GM11168 (cell line): ENCODE measurements around the gene PTPRN2.
"Not testable (repeated sequence)": the region's sequence is repeated elsewhere in the genome, so short reads cannot be mapped to it uniquely, and the experiment has no call there.

Experiments used
- in situ Hi-C: fragments of 300-500 bp; cut with MboI; formaldehyde crosslinking; loops from one replicate; pipeline ENCODE4 v1.12.0; 2022; ENCODE audit warnings: low sequenced_read_pairs; ENCODE audit not compliant: unreplicated experiment

PTPRN2 gene

GRCh38 chr7:158061884-158062656, 525.6 kb downstream of the PTPRN2 start:
- in situ Hi-C loops, result no loop called here

- in situ Hi-C loops, result no loop called here
Observed at GRCh38 chr7:158061026-158061630, 526.5 kb downstream of the PTPRN2 start.

- in situ Hi-C loops, result no loop called here
Observed at GRCh38 chr7:158060216-158060615, 527.4 kb downstream of the PTPRN2 start.

DNA sequence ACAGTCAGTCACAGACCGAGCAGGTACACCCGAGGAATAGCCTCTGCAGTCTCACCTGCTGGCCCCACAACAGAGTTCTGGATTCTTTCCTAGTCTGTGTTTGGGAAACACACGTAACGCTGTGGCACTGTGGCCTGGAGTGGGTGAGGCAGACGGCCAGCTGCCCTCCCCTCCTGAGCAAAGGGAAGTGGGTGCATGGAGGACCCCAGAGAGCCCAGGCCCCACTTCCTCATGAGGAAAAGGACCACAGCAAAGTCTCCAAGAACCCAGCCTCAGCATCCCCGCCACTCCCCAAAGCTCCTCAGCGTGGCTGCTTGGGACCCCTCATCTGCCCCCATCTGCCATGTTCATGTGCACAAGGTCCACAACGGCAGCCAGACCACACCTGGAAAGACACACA, 530.2 kb downstream of the PTPRN2 start:
- in situ Hi-C loops, result no loop called here

DNA sequence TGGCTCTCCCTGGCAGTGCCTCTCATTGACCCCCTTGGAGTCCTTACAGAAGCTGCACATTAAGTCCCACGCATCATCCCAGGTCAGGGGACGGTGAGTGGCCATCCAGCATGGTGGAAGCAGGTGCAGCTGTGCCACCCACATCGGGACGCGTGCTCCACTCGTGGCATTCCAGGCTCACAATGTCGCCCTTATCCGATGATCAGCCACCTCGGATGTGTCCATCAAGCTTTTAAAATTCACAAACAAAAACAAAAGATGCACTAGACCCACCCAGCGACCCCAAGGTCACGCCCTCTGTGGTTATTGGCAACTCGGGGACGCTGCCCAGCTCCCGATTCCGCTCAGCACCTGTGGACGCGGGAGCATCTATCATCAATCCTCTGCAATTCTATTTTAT, 530.9 kb downstream of the PTPRN2 start:
- in situ Hi-C loops, result no loop called here

DNA sequence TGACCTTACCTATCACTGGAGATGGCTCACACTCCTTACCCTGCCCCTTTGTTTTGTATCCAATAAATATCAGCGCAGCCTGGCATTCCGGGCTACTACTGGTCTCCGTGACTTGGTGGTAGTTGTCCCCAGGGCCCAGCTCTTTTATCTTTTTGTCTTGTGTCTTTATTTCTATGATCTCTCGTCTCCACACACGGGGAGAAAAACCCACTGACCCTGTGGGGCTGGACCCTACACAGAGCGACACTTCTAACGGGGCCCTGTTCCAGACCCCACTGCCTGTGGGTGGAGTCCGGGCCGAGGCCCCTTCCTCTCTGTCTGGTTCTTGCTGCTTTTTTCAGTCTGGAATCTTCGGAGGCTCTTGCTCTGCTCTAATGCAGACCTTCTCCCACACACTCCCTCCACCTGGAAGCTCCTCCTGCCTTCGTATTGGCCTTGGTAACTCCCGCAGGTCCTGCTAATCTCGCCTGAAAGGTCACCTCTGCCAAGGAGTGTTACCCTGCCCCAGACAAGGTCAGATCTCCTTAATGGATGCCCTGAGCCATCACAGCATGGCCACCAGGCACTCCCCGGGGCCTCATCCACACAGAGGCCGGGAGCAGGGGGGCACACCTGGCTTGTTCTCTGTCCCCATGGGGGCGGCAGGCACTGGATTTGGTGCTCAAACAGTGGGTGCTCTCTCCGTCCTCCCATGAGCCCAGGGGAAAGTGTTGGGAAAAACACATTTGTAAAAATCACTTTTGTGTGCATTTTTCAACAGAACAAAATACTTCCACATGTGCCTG, 531.7 kb downstream of the PTPRN2 start:
- in situ Hi-C loops, result no loop called here

GRCh38 chr7:158054611-158055010, 533.0 kb downstream of the PTPRN2 start:
- in situ Hi-C loops, result no loop called here

GRCh38 chr7:158054081-158054480, 533.5 kb downstream of the PTPRN2 start:
- in situ Hi-C loops, result no loop called here

DNA sequence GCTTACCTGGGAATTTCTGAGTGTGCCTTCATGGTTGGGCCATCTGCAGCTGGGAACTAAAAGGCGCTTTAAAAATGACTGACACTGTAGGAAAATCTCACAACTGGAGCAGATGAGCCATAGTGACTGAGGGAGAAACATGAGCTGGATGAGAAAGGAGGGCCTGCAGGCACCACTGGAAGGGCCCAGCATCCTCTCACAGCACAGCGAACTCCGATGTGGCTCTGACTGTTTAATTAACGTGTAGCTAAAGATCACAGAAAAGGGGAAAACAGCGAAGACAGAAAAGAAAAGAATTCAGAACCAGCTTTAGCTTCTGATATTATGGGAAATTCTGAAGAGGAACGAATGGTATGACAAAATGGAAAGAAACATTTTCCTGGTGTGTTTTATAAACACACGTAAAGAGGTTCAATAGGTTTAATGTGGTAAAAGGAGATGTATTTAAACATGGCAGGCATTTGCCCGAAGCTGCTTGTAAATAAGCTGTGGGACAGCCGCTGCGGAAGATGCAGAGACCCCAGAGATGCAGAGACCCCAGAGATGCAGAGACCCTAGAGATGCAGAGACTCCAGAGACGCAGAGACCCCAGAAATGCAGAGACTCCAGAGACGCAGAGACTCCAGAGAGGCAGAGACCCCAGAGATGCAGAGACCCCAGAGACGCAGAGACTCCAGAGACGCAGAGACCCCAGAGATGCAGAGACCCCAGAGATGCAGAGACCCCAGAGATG, 534.3 kb downstream of the PTPRN2 start:
- in situ Hi-C loops, result no loop called here

DNA sequence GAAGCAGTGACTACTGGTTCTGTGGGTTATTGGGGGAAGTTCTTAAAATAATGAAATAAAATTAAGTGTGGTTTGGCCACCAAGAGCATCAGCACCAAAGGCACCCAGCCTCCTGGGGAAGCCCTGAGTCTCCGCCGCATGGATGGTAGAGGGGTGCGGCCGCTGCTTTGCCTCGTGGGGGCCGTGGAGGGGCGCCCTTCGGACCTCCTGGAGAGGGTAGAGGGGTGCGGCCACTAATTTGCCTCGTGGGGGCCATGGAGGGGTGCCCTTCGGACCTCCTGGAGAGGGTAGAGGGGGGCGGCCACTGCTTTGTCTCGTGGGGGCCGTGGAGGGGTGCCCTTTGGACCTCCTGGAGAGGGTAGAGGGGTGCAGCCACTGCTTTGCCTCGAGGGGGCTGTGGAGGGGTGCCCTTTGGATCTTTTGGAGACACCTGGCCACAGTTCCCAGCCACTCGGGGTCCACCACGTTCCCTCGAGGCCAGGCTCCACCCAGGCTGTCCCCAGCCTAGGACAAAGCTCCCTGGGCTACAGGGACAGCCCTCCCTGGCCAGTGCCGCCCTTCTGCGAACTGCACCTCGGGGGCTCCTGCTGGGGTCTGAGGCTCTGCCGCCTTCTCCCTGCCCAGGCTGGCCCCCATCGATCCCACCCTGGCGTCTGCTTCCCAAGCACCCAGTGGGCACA, 535.1 kb downstream of the PTPRN2 start:
- in situ Hi-C loops, result no loop called here

DNA sequence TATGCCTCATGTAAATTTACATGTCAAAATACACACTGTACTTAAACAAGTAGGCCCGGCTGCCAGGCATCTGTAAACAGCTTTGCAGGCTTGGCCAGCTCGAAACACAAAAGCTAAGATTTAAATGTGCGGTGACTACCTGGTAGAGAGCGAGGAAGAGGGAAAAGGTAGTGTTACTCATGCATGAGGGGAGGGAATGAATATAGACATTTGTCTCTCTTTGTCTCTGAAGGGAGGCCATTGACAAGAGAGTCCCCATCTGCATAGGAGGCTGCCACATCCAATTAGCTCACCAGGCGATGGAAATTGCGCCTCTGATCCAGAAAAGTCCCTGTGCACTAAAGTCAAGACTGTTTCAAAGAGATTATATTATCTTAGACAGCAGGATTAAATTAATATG, 535.8 kb downstream of the PTPRN2 start:
- in situ Hi-C loops, result no loop called here

DNA sequence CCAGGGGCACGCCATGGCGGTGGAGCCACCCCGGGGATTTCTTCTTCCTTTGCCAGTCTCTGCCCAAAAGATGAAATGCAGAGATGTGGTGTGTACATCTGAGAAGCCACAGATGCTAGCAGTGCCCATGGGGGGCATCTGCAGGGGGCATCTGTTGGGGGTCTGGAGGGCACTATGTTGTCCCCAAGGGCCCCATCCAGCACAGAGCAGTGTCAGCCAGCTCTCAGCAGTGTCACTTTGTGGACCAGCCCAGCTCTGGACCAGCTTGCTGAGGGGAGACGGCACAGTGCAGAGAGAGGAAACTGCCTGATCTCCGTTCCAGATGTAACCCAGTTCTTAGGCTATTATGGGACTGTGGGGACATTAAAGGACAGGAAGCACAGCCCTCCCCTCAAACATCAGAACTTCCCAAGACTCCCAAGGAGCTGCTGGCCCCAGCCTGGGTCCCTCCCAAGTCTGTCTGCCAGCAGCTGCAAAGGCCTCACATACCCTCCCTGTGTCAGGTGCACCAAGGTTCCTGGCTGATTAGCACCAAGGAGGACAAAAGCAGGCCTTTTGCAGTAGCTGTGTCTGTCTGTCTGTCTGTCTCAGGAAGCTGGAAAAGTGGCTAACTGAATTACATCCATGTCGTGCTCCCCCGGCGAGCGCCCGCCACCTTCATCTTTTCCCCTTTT, 536.5 kb downstream of the PTPRN2 start:
- in situ Hi-C loops, result no loop called here

GRCh38 chr7:158050441-158050977, 537.1 kb downstream of the PTPRN2 start:
- in situ Hi-C loops, result no loop called here

GRCh38 chr7:158049271-158049670, 538.4 kb downstream of the PTPRN2 start:
- in situ Hi-C loops, result no loop called here

- in situ Hi-C loops, result no loop called here
Observed at GRCh38 chr7:158048569-158048968, 539.1 kb downstream of the PTPRN2 start.

DNA sequence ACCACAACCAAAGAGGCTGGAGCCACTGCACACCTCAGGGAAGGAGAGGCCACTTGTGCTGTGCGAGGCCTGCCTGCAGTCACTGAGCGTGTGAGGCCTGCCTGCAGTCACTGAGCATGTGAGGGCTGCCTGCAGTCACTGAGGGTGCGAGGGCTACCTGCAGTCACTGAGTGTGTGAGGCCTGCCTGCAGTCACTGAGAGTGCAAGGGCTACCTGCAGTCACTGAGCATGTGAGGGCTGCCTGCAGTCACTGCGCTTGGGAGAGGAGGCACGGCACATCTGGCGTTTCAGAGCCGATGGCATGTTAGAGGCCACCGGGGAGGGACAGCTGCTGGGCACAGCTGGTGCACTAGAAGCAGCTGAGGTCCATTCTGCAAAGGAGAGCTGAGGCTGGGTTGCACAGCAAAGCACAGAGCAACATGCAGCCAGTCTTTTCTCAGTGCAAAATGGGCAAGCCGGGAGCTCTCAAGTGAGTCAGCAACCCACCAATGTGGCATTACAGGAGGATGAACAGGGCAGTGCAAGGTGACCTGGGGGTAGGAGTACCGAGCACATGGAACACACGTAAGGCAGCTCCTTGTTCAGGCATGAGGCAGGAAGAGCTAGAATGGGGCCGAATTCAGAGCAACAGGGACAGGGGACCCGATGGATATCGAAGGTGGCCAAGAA, 540.1 kb downstream of the PTPRN2 start:
- in situ Hi-C loops, result no loop called here

DNA sequence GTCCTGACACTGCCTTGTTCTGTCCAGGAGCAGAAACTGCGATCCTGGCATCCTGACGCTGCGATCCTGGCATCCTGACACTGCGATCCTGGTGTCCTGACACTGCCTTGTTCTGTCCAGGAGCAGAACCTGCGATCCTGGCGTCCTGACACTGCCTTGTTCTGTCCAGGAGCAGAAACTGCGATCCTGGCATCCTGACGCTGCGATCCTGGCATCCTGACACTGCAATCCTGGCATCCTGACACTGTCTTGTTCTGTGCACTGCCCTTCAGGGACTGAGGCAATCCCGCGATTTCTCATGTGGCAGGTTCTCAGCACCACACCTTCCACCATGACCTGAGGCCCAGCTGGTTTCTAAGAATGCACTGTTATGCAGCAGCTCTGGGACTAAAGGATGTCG, 541.4 kb downstream of the PTPRN2 start:
- in situ Hi-C loops, result not testable (repeated sequence)

GRCh38 chr7:158044482-158044823, 543.2 kb downstream of the PTPRN2 start:
- in situ Hi-C loops, result no loop called here
